Measurements from ENCODE around the gene DEFB129.
"Not testable (repeated sequence)": the region's sequence is repeated elsewhere in the genome, so short reads cannot be mapped to it uniquely, and the experiment has no call there.

DEFB129 gene, protein sequence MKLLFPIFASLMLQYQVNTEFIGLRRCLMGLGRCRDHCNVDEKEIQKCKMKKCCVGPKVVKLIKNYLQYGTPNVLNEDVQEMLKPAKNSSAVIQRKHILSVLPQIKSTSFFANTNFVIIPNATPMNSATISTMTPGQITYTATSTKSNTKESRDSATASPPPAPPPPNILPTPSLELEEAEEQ

DNA sequence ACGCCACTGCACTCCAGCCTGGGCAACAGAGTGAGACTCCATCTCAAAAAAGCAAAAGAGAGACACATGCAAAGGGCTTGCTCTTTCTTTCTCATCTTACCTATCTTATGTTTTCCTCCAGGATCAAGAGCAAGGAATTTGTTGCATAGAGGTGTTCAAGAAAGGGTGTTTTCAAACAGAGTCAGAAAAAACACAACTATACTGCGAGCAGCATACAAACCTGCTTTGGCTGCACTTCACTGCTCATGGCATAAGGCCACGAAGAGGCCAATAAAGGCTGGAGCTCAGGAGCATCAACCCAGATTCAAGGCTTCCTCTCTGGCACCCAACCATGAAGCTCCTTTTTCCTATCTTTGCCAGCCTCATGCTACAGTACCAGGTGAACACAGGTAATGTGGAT is at the start of gene DEFB129:
Gene DEFB129 (plus strand): TSS at position 301 of the 400 bp plus-strand sequence. CDS start 31 bp downstream, at position 332.
- DNase-seq (no peak), ATAC-seq (no peak)
- Mint-ChIP-seq H3K27me3 (no peaks in the 10 kb centered on the region), H3K4me3 (peak within 1 kb of the TSS; percentile 3 to 18), H3K9me3 (peaks cover 9 to 16% of the 10 kb centered on the region in 2 donors), H3K4me1 (peaks cover 25% of the 10 kb centered on the region), H3K27ac (peak within 1 kb of the TSS; percentile 77 to 86)

DNA sequence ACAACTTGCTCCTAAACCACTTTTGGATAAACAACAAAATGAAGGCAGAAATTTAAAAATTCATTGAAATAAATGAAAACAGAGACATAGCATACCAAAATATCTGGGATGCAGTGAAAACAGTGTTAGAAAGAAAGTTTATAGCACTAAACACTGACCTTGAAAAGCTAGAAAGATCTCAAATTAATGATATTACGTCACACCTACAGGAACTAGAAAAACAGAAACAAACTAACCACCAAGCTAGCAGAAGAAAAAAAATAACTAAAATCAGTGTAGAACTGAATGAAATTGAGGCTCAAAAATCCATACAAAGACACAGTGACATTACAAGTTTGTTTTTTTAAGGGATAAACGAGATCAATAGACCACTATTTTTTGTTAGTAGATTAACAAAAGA is 42.8 kb upstream of the DEFB129 start:
- H3K9me3 Mint-ChIP-seq = peaks cover 18 to 25% of the 10 kb centered on the region in 2 donors
- no peak for ATAC-seq
- no peak overlapping the region for H3K4me3 Mint-ChIP-seq
- H3K4me1 Mint-ChIP-seq = peaks cover 12% of the 10 kb centered on the region
- peaks cover 66% of the 10 kb centered on the region for H3K27me3 Mint-ChIP-seq
- DNase-seq = no peak
- H3K27ac Mint-ChIP-seq = no peak overlapping the region

DNA sequence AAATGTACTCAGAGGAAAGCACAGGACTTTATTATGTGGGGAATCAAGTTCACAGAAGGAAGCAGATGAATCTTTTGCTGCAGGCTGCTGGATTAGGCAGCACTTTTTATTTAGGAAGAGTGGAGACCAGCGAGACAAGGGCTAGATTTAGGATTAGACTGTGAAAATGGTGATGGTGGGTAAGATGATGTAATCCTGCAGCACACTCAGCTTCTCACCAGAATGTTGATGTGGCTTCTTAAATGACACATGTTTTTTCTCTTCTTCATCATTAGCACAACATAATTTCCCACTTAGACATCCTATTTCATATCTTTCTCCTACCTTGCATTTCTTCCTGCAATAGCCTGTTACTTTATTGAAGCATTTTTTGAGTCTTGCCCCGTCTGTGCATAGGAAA is 39.3 kb upstream of the DEFB129 start:
- Mint-ChIP-seq H3K4me3 (no peak overlapping the region), H3K4me1 (peaks cover 12% of the 10 kb centered on the region), H3K27me3 (peaks cover 78% of the 10 kb centered on the region), H3K9me3 (peaks cover 18 to 31% of the 10 kb centered on the region in 2 donors), H3K27ac (no peak overlapping the region)
- DNase-seq (no peak), ATAC-seq (no peak)

DNA sequence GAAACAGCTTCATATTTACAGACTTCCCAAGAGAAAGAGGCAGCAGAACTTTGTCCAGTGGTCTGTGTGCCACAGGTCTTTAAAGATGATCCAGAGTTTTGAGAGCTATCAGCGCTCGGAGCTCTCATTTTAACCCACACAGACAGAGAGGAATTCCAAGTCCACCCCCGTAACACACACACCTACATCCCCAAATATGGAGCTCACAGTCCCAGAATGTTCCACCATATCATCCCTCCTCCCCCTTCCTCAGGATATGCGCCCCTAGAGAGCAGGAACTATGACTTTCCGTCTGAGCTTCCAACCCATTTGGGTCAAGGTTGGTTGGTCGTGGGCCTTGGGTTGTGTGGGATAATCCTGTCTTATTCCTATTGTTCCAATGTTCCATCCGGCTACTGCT is 37.4 kb upstream of the DEFB129 start, which contains the start of gene DEFB128:
Gene DEFB128 (minus strand): TSS at position 101 of the 400 bp plus-strand sequence. CDS start 88 bp downstream, at position 13.
- no peak within 1 kb of the TSS for H3K27ac Mint-ChIP-seq
- H3K9me3 Mint-ChIP-seq = peaks cover 4 to 17% of the 10 kb centered on the region in 2 donors
- ATAC-seq = no peak
- no peak within 1 kb of the TSS for H3K4me3 Mint-ChIP-seq
- peaks cover 59% of the 10 kb centered on the region for H3K27me3 Mint-ChIP-seq
- no peak for DNase-seq
- peaks cover 4% of the 10 kb centered on the region for H3K4me1 Mint-ChIP-seq

DNA sequence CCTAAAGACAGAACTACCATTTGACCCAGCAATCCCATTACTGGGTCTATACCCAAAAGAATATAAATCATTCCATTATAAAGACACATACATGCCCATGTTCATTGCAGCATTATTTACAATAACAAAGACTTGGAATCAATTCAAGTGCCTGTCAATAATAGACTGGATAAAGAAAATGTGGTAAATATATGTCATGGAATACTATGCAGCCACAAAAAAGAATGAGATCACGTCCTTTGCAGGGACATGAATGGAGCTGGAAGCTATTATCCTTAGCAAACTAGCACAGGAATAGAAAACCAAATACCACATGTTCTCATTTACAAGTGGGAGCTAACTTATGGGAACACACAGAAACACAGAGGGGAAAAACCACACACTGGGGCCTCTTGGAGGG is 28.8 kb upstream of the DEFB129 start:
- H3K9me3 Mint-ChIP-seq = no peaks in the 10 kb centered on the region
- H3K4me3 Mint-ChIP-seq = no peak overlapping the region
- H3K27me3 Mint-ChIP-seq = peaks cover 36% of the 10 kb centered on the region
- H3K4me1 Mint-ChIP-seq = no peaks in the 10 kb centered on the region
- no peak overlapping the region for H3K27ac Mint-ChIP-seq
- ATAC-seq (no peak), DNase-seq (no peak)

DNA sequence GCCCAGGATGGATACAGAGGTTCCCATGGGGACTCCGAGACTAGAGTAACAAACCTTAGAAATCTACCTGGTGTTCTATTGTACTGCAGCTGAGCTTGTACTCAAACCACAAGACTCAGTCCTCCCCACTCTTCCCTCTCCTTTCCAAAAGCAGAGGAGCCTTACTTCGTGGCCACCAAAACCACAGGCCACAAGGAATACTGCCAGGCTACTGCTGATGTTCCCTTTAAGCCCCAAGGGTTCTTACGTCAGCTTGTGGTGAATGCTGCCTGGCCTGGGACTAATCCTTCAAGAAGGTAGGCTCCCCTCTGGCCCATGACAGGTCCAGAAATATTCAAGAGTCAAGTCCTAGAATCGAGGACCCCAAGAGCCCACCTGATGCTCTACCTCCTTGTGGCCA is 27.1 kb upstream of the DEFB129 start:
- no peaks in the 10 kb centered on the region for H3K9me3 Mint-ChIP-seq

DNA sequence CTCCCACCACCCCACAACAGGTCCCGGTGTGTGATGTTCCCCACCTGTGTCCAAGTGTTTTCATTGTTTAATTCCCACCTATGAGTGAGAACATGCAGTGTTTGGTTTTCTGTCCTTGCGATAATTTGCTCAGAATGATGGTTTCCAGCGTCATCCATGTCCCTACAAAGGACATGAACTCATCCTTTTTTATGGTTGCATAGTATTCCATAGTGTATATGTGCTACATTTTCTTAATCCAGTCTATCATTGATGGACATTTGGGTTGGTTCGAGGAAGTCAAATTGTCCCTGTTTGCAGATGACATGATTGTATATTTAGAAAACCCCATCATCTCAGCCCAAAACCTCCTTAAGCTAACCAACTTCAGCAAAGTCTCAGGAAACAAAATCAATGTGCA is 23.4 kb upstream of the DEFB129 start:
- H3K9me3 Mint-ChIP-seq, ATAC-seq, H3K4me3 Mint-ChIP-seq, DNase-seq, H3K4me1 Mint-ChIP-seq: not testable (repeated sequence)
- H3K27me3 Mint-ChIP-seq = peaks cover 12% of the 10 kb centered on the region
- H3K27ac Mint-ChIP-seq = peak overlapping the region in 1 of 2 donors; percentile 16

More for the DNA sequence above, 27.1 kb upstream of the DEFB129 start:
- DNase-seq (no peak), ATAC-seq (no peak)
- H3K27me3 Mint-ChIP-seq = peaks cover 35% of the 10 kb centered on the region
- H3K27ac Mint-ChIP-seq = no peak overlapping the region
- no peaks in the 10 kb centered on the region for H3K4me1 Mint-ChIP-seq
- no peak overlapping the region for H3K4me3 Mint-ChIP-seq

DNA sequence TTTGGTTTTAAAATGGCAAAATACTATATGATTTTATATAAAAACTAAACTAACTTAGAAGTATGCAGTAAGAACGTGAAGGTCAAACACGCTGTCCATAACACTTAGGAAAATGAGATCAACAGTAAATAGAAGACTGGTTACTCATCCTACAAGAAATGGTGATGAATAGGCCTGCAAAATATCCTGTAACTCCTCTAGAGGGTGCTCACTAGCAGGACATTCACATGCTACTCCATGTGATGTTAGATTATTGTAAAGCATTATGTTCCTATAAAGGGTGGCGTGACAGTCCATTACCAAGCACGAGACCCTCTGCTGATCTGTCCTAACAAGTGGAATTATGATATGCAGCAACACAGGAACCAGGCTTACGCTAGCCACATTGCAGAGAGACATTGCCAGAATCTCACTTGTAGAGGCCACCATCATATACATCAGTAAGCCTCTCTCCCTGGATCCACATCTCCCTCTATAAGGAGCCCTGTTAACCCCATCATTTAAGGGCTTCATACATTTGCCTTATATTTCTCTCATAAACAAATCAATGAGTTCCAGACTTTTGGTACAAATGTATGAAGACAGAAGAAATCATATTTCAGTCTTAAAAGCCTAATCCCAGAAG is 18.0 kb upstream of the DEFB129 start:
- no peak overlapping the region for H3K27ac Mint-ChIP-seq
- ATAC-seq (peak; percentile 89), DNase-seq (peak; percentile 12 to 26)
- peaks cover 7% of the 10 kb centered on the region for H3K27me3 Mint-ChIP-seq
- no peaks in the 10 kb centered on the region for H3K4me1 Mint-ChIP-seq
- H3K4me3 Mint-ChIP-seq = no peak overlapping the region
- no peaks in the 10 kb centered on the region for H3K9me3 Mint-ChIP-seq

DNA sequence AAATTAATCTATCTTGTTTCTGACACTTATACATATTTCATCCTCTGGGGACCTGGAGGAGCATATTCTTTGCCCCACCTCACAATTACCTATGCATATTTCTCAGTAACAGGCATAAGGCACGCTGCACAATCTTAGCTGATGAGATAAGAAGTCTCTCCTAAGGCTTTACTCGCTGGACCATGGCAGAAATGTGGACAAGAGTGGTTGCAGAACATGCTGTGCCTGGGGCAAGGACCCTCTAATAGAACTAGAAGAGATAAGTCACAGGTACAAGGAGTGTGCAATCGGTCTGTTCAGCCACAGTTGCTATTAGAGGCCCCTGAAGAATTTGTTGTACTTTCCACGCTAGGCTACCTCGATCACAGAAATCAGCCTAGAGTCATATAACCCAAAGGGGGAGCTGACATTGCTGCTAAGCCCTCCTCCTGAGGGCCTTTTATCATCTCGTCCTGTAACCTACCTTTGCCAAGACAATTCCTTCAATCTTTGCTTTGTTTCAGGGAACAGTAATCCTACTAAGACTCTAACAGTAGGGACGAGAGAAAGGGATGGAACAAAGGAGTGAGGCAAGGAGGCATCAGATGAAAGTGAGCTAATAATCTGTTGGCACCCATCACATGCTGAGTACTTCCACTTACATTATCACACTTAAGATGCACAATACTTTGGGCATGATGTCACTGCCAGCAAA is 16.1 kb upstream of the DEFB129 start:
- ATAC-seq = no peak
- no peak for DNase-seq

DNA sequence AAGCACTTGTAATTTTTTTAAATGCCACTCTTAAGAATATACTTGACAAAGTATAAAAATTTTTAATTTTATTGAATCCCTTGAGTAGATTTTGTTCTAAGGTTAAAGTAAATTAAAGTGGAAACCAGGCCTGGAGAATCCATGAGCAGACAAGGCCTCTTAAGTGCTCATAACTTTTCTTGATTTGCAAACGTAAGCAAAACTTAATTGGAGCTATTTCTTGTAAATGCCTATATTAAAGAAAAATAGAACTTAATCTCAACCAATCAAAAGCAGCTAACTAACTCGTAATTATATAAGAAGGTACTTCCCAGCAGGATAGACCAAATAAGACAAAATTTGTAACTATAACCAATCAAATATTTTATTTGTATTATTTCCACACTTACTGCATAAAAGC is 12.7 kb upstream of the DEFB129 start:
- no peak overlapping the region for H3K27ac Mint-ChIP-seq
- no peak overlapping the region for H3K4me3 Mint-ChIP-seq
- peaks cover 16% of the 10 kb centered on the region for H3K27me3 Mint-ChIP-seq
- no peak for DNase-seq
- H3K4me1 Mint-ChIP-seq = no peaks in the 10 kb centered on the region
- H3K9me3 Mint-ChIP-seq = no peaks in the 10 kb centered on the region
- ATAC-seq = no peak

More for the DNA sequence above, 16.1 kb upstream of the DEFB129 start:
- Mint-ChIP-seq H3K4me1 (no peaks in the 10 kb centered on the region), H3K27ac (no peak overlapping the region), H3K4me3 (no peak overlapping the region), H3K27me3 (peaks cover 7% of the 10 kb centered on the region), H3K9me3 (no peaks in the 10 kb centered on the region)

DNA sequence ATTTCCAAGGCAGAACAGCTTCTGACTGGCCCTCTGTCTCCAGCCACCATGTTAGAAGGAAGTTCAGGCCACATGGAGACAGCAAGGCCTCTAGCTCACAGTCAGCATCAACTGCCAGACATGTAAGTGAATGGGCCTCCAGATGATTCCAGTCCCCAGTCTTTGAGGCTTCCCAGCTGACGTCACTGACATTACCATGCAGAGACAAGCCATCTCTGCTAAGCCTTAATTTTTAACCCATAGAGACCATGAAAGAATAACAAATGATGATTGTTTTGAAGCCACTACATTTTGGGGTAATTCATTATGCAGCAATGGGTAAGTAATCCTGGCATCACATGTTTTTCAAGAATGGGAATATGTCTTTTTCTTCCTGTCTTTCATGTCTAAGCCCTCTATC is 11.3 kb upstream of the DEFB129 start:
- Mint-ChIP-seq H3K27me3 (peaks cover 30% of the 10 kb centered on the region), H3K4me3 (no peak overlapping the region), H3K4me1 (no peaks in the 10 kb centered on the region), H3K27ac (no peak overlapping the region), H3K9me3 (no peaks in the 10 kb centered on the region)
- DNase-seq (no peak), ATAC-seq (no peak)

DNA sequence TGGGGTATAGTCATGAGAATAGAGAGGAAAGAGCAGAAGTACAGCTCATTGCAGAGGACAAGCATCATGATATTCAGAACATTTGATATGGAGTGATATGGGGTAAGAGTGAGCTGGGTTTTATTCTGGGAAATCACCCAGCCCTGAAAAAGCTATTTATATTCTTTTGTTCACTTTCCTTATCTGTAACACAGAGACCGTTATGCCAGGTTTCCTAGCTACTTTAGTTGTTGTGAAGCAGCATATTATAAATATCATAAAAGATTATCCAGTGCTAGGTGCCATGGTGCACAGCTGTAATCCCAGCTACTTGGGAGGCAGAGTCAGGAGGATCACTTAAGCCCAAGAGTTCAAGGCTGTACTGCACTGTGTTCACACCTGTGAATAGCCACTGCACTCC is 9.8 kb upstream of the DEFB129 start:
- H3K27ac Mint-ChIP-seq = no peak overlapping the region
- DNase-seq (no peak), ATAC-seq (no peak)
- no peaks in the 10 kb centered on the region for H3K9me3 Mint-ChIP-seq
- no peaks in the 10 kb centered on the region for H3K4me1 Mint-ChIP-seq
- peaks cover 35% of the 10 kb centered on the region for H3K27me3 Mint-ChIP-seq
- no peak overlapping the region for H3K4me3 Mint-ChIP-seq

DNA sequence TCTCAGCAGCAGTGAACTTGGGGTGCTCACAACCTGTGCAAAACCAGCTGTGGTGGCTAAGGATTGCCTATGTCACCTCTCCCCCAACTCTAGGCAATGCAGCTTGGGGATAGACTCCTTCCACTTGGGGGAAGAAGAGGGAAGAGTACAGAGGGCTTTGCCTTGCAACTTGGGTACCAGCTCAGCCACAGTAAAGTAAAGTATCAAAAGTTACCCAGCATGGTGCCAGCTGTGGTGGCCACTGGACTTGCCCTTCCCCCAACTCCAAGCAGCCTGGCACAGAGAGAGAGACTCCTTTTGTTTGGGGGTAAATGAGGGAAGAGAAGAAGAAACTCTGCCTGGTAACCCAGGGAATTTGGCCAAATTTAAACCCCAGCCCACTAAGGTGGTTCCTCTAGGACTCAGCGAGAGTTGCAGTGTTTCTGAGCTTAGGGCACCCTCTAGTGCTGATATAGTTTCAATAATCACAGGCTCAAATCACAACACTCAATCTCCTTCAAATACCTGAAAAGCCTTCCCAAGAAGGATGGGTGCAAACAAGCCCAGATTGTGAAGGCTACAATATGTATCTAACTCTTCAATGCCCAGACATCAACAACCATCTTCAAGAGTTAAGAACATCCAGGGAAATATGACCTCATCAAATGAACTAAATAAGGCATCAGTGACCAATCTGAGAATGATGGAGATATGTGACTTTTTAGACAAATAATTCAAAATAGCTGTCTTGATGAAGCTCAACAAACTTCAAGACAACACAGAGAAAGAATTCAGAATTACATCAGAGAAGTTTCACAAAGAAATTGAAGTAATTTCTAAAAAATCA is 7.6 kb upstream of the DEFB129 start:
- H3K4me3 Mint-ChIP-seq = no peak overlapping the region

DNA sequence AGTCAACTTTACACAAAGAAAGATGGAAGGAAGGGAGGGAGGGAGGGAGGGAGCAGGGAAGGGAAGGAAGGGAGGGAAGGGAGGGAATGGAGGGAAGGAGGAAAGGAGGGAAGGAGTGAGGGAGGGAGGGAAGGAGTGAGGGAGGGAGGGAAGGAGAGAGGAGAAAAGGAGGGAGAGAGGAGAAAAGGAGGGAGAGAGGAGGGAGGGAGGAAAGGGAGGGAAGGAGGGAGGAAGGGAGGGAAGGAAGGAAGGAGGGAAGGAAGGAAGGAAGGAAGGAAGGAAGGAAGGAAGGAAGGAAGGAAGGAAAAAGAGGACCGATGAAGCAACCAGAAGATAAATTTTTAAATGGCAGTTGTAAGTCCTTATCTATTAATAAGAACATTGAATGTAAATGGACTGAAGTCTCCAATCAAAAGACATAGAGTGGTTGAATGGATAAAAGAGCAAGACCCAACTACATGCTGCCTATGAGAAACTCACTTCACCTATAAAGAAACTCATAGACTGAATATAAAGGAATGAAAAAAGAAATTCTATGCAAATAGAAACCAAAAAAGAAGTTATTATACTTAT is 5.7 kb upstream of the DEFB129 start:
- Mint-ChIP-seq H3K4me3 (no peak overlapping the region), H3K4me1 (peaks cover under 1% of the 10 kb centered on the region), H3K27me3 (peaks cover 28% of the 10 kb centered on the region), H3K9me3 (peaks cover 0 to 7% of the 10 kb centered on the region in 2 donors), H3K27ac (peak overlapping the region in 1 of 2 donors; percentile 60)
- no peak for DNase-seq
- no peak for ATAC-seq

More for the DNA sequence above, 7.6 kb upstream of the DEFB129 start:
- no peaks in the 10 kb centered on the region for H3K9me3 Mint-ChIP-seq
- no peak overlapping the region for H3K27ac Mint-ChIP-seq
- DNase-seq (no peak), ATAC-seq (no peak)
- peaks cover 28% of the 10 kb centered on the region for H3K27me3 Mint-ChIP-seq
- H3K4me1 Mint-ChIP-seq = no peaks in the 10 kb centered on the region

DNA sequence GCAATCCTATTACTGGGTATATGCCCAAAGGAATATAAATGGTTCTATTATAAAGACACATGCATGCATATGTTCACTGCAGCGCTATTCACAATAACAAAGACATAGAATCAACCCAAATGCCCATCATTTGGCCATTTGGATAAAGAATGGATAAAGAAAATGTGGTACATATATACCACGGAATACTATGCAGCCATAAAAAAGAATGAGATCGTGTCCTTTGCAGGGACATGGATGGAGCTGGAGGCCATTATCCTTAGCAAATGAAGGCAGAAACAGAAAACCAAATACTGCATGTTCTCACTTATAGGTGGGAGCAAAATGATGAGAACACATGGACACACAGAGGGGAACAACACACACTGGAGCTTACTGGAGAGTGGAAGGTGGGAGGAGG is 1.2 kb upstream of the DEFB129 start:
- H3K4me3 Mint-ChIP-seq, DNase-seq, H3K27me3 Mint-ChIP-seq, ATAC-seq: not testable (repeated sequence)
- Mint-ChIP-seq H3K4me1 (peaks cover 25% of the 10 kb centered on the region), H3K27ac (peak overlapping the region in 1 of 2 donors; percentile 67), H3K9me3 (peaks cover 7 to 16% of the 10 kb centered on the region in 2 donors)

All from stimulated activated naive CD8-positive, alpha-beta T cell treated with anti-CD3 and anti-CD28 coated beads, Interleukin-15, amount 100 ng/mL, for 72 hours (primary cell).